PC-3 (cell line): Measurements from ENCODE around the gene ADAT1. TPM values are rescaled to one million over a fixed set of nuclear protein-coding genes. Genes with fewer than 3 reads are reported as not detected.
A peak's percentile ranks its signal among the peaks of the same experiment; 100 is the strongest.

Experiments used
- ATAC-seq: fragments of 200-7000 bp; cut with Tn5 transposase; 2 replicates; pipeline ENCODE4 v1.9.1; 2020; ENCODE audit warnings: mild to moderate bottlenecking, moderate library complexity
- BruUV-seq: library from RNA; stranded (reverse); fragments of 400-500 nt; replicated peaks from 2 replicates; lab custom pipeline; 2021; lab: Mats Ljungman, UMichigan
- CTCF ChIA-PET: fragments of 300-600 bp; sonication (Branson Sonifier 250); formaldehyde crosslinking; loops from one replicate; lab custom pipeline; 2022; ENCODE audit warnings: antibody characterized with exemption; lab: Charles Lee
- POLR2A ChIA-PET: fragments of 300-600 bp; sonication (Branson Sonifier 250); formaldehyde crosslinking; loops from one replicate; lab custom pipeline; 2022; ENCODE audit warnings: antibody characterized with exemption; ENCODE audit not compliant: unreplicated experiment; lab: Charles Lee
- DNase-seq: peaks from one replicate; pipeline ENCODE4 v3.0.0-alpha.2; 2015
- H2AFZ ChIP-seq: fragments of 300-600 bp; sonication (generic); 2 replicates; pipeline ENCODE4 v1.6.0; 2016; ENCODE audit warnings: antibody characterized with exemption, low read length
- H3F3A ChIP-seq: fragments of 300-600 bp; sonication (generic); one replicate; pipeline ENCODE4 v1.6.0; 2017; ENCODE audit warnings: antibody characterized with exemption, low read length, control low read depth, mild to moderate bottlenecking; ENCODE audit not compliant: unreplicated experiment
- H3K27ac ChIP-seq: fragments of 300-600 bp; sonication (generic); 2 replicates; pipeline ENCODE4 v1.5.1; 2016; ENCODE audit warnings: mild to moderate bottlenecking, low read length
- H3K27me3 ChIP-seq: fragments of 300-600 bp; sonication (generic); 2 replicates; pipeline ENCODE4 v1.6.1; 2016; ENCODE audit warnings: low read length, mixed read lengths
- H3K36me3 ChIP-seq: fragments of 300-600 bp; sonication (generic); 2 replicates; pipeline ENCODE4 v1.6.1; 2016; ENCODE audit warnings: low read depth, mixed run types, low read length, mixed read lengths
- H3K4me1 ChIP-seq: fragments of 300-600 bp; sonication (generic); 2 replicates; pipeline ENCODE4 v1.5.1; 2016; ENCODE audit warnings: low read length; ENCODE audit not compliant: insufficient read depth
- H3K4me2 ChIP-seq: fragments of 300-600 bp; sonication (generic); 2 replicates; pipeline ENCODE4 v1.6.0; 2016; ENCODE audit warnings: low read length
- H3K4me3 ChIP-seq: fragments of 300-600 bp; sonication (generic); 2 replicates; pipeline ENCODE4 v1.5.1; 2016; ENCODE audit warnings: mild to moderate bottlenecking, low read length, mixed read lengths
- H3K79me2 ChIP-seq: fragments of 300-600 bp; sonication (generic); 2 replicates; pipeline ENCODE4 v1.6.1; 2017; ENCODE audit warnings: low read length, mixed read lengths
- H3K9ac ChIP-seq: fragments of 300-600 bp; sonication (generic); 2 replicates; pipeline ENCODE4 v1.6.0; 2016; ENCODE audit warnings: mild to moderate bottlenecking, low read length
- H3K9me2 ChIP-seq: fragments of 300-600 bp; sonication (generic); replicated peaks from 2 replicates; pipeline ENCODE4 v1.6.1; 2016; ENCODE audit warnings: mixed run types, low read length, mixed read lengths
- H3K9me3 ChIP-seq: fragments of 300-600 bp; sonication (generic); 2 replicates; pipeline ENCODE4 v1.6.1; 2016; ENCODE audit warnings: low read length, mixed read lengths
- H4K20me1 ChIP-seq: fragments of 300-600 bp; sonication (generic); 2 replicates; pipeline ENCODE4 v1.6.1; 2016; ENCODE audit warnings: low read length, mixed read lengths
- EZH2 ChIP-seq: fragments of 300-600 bp; sonication (generic); IDR thresholded peaks from one replicate; pipeline ENCODE4 v1.6.1; 2017; ENCODE audit warnings: antibody characterized with exemption, mild to moderate bottlenecking, low read length; ENCODE audit not compliant: unreplicated experiment
- EZH2phosphoT487 ChIP-seq: fragments of 300-600 bp; sonication (generic); IDR thresholded peaks from 2 replicates; pipeline ENCODE4 v1.6.1; 2018; ENCODE audit warnings: mild to moderate bottlenecking, antibody characterized with exemption, low read length, borderline replicate concordance
- intact Hi-C: fragments of 100-400 bp; cut with micrococcal nuclease; formaldehyde crosslinking; loops from 2 replicates; pipeline ENCODE4 v1.9.0; 2023
- total RNA-seq: library from RNA; depleted of rRNA; stranded (reverse); fragments of >200 nt; gene quantifications from 2 replicates; pipeline ENCODE4 v1.2.3, GENCODE V29; 2014
- TF ChIP-seq, protein P1 (sequence below): fragments of 300-600 bp; sonication (generic); conservative IDR thresholded peaks from 2 replicates; pipeline ENCODE4 v1.5.1; 2017; ENCODE audit warnings: antibody characterized with exemption, low read depth, mild to moderate bottlenecking, low read length

Gene ADAT1
- total RNA-seq, 1 experiment from 2014 or later = 42.8 TPM

DNA sequence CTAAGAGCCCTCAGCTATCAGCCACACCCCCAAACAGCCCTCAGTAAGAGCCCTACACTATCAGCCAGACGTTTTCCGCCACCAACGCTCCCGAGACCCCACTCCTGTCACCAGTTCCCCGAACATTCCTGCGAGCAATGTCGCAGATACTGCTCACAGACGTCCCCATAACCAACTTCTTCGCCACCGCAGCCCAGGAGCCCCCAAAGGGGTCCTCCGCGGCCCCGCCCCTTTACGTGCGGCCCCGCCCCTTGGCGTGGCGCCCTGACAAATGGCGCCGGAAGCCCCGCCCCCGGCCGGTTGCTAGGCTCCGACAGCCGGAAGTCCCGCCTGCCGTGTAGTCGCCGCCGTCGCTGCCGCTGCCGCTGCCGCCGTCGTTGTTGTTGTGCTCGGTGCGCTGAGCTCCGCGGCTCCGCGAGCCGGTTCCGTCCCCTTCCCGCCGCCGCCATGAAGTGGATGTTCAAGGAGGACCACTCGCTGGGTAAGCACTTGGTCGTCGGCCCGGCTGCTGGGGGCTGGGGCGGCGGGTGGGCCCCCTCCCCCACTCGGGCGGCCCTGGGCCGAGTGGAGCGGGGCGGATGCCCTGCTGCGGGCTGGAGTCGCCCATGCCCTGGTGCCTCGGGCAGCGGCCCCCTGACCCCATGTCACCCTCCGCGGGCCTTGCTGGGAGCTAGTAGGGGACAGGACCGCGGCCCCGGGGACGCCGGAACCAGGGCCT lies 56.9 kb downstream of the ADAT1 start, which contains the start of gene GABARAPL2:
GABARAPL2 (plus strand) TSS at position 340 of the 718 bp plus-strand sequence; CDS start at position 448, 108 bp downstream.
- Histone ChIP-seq H3K4me3 (peak within 1 kb of the TSS; percentile 82), H3K4me1 (no peaks in the 10 kb centered on the region), H3K27ac (no peak within 1 kb of the TSS), H4K20me1 (no peaks in the 10 kb centered on the region), H3K9me2 (no peaks in the 10 kb centered on the region), H3K27me3 (no peaks in the 10 kb centered on the region), H2AFZ (peak within 1 kb of the TSS; percentile 92), H3K36me3 (no peaks in the 10 kb centered on the region; the same call in 1 of the 2 replicates), H3K9me3 (no peaks in the 10 kb centered on the region), H3K79me2 (peaks cover 20% of the 10 kb centered on the region), H3K9ac (peak within 1 kb of the TSS; percentile 77), H3K4me2 (peak within 1 kb of the TSS; percentile 92), H3F3A (no peaks in the 10 kb centered on the region)
- peak; percentile 71 for DNase-seq
- ChIA-PET POLR2A (no interaction called here), CTCF (interaction anchor here (1.5 kb wide), 1 partner anchor 55 kb away, joined by 6 read pairs; no protein-coding TSS in a partner anchor)
- BruUV-seq = no TSS peak
- intact Hi-C loops = loop anchor here (5.0 kb wide), 1 partner anchor 94 kb away; no protein-coding TSS in a partner anchor
- no peak for TF ChIP-seq EZH2phosphoT487
- TF ChIP-seq, protein P1, sequence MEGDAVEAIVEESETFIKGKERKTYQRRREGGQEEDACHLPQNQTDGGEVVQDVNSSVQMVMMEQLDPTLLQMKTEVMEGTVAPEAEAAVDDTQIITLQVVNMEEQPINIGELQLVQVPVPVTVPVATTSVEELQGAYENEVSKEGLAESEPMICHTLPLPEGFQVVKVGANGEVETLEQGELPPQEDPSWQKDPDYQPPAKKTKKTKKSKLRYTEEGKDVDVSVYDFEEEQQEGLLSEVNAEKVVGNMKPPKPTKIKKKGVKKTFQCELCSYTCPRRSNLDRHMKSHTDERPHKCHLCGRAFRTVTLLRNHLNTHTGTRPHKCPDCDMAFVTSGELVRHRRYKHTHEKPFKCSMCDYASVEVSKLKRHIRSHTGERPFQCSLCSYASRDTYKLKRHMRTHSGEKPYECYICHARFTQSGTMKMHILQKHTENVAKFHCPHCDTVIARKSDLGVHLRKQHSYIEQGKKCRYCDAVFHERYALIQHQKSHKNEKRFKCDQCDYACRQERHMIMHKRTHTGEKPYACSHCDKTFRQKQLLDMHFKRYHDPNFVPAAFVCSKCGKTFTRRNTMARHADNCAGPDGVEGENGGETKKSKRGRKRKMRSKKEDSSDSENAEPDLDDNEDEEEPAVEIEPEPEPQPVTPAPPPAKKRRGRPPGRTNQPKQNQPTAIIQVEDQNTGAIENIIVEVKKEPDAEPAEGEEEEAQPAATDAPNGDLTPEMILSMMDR = no peak
- no peak for TF ChIP-seq EZH2
- ATAC-seq = peak; percentile 81

DNA sequence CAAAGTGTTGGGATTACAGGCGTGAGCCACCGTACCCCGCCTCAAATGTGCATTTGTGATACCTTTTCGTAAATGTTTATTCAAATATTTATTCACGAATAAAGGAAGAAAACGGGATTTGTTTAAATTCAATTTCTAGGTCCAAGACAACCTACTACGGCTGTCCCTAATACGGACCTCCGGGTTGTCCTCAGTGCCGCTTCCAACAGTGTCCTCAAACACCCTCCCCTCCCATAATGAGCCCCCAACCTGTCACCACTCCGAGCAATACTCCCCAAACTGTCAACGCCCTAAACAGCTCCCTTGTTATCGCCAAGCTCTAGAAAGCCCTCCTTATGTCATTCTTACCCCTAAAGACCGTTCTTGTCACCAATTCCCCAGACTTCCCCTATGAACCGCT lies 57.4 kb downstream of the ADAT1 start:
- TF ChIP-seq EZH2phosphoT487 (no peak), EZH2 (no peak)
- TF ChIP-seq, protein P1 = no peak
- H3F3A ChIP-seq = no peaks in the 10 kb centered on the region
- no peaks in the 10 kb centered on the region for H3K9me3 ChIP-seq
- ATAC-seq (peak; percentile 21), DNase-seq (peak; percentile 3)
- H3K4me3 ChIP-seq = peak overlapping the region; percentile 82
- no peaks in the 10 kb centered on the region for H3K9me2 ChIP-seq
- ChIA-PET POLR2A (no interaction called here), CTCF (interaction anchor here (1.5 kb wide), 1 partner anchor 56 kb away, joined by 6 read pairs; no protein-coding TSS in a partner anchor)
- H3K27ac ChIP-seq = no peak overlapping the region
- no peaks in the 10 kb centered on the region for H4K20me1 ChIP-seq
- peak overlapping the region; percentile 77; the same call in 1 of the 2 replicates for H3K9ac ChIP-seq
- no peaks in the 10 kb centered on the region for H3K4me1 ChIP-seq
- BruUV-seq = no TSS peak
- H3K27me3 ChIP-seq = no peaks in the 10 kb centered on the region
- peak overlapping the region; percentile 92 for H3K4me2 ChIP-seq
- peak overlapping the region; percentile 92 for H2AFZ ChIP-seq
- intact Hi-C loops = loop anchor here (5.0 kb wide), 1 partner anchor 93 kb away; no protein-coding TSS in a partner anchor
- no peaks in the 10 kb centered on the region; the same call in 1 of the 2 replicates for H3K36me3 ChIP-seq
- peaks cover 20% of the 10 kb centered on the region for H3K79me2 ChIP-seq
